Liver (tissue), 3 donors: ENCODE data around the gene CDK2AP2.

ENCODE experiments used
- FOXA1 ChIP-seq: IDR thresholded peaks from 2 replicates; pipeline ENCODE4 v1.6.1; 2016; ENCODE audit warnings: antibody characterized with exemption
- FOXA2 ChIP-seq: IDR thresholded peaks from 2 replicates; pipeline ENCODE4 v1.6.1; 2016; ENCODE audit warnings: antibody characterized with exemption
- GABPA ChIP-seq, 2 donors: IDR thresholded peaks in 1 of 2; conservative IDR thresholded peaks in 1 of 2; 2 replicates each; pipeline ENCODE4 v1.6.1; 2016; ENCODE audit warnings: antibody characterized with exemption in 2 of 2, mild to moderate bottlenecking in 1 of 2, moderate library complexity in 1 of 2
- JUND ChIP-seq, 2 donors: IDR thresholded peaks; 2 replicates each; pipeline ENCODE4 v1.6.1; 2016; ENCODE audit warnings: antibody characterized with exemption in 2 of 2
- RAD21 ChIP-seq, 2 donors: IDR thresholded peaks; 2 replicates each; pipeline ENCODE4 v1.6.1; 2016; ENCODE audit warnings: antibody characterized with exemption in 2 of 2, mild to moderate bottlenecking in 2 of 2
- RXRA ChIP-seq, 2 donors: IDR thresholded peaks; 2 replicates each; pipeline ENCODE4 v1.6.1; 2017 to 2018; ENCODE audit warnings: antibody characterized with exemption in 2 of 2, mild to moderate bottlenecking in 1 of 2
- SP1 ChIP-seq: IDR thresholded peaks from 2 replicates; pipeline ENCODE4 v1.6.1; 2018; ENCODE audit warnings: antibody characterized with exemption, mild to moderate bottlenecking
- TAF1 ChIP-seq: conservative IDR thresholded peaks from 2 replicates; pipeline ENCODE4 v1.6.1; 2016; ENCODE audit warnings: antibody characterized with exemption, mild to moderate bottlenecking
- YY1 ChIP-seq: IDR thresholded peaks from 2 replicates; pipeline ENCODE4 v1.6.1; 2016; ENCODE audit warnings: antibody characterized with exemption, mild to moderate bottlenecking
- TF ChIP-seq, protein P1 (sequence below): fragments of 150-350 bp; IDR thresholded peaks from 2 replicates; pipeline ENCODE4 v1.5.1; 2017; ENCODE audit warnings: improper control_type of control experiment, low read depth, low read length; ENCODE audit not compliant: missing input control
- TF ChIP-seq, protein P2 (sequence below): IDR thresholded peaks from 2 replicates; pipeline ENCODE4 v1.6.1; 2016; ENCODE audit warnings: antibody characterized with exemption
- TF ChIP-seq, protein P3 (sequence below): IDR thresholded peaks from 2 replicates; pipeline ENCODE4 v1.6.1; 2016; ENCODE audit warnings: antibody characterized with exemption, mild to moderate bottlenecking
- TF ChIP-seq, protein P4 (sequence below): IDR thresholded peaks from 2 replicates; pipeline ENCODE4 v1.6.1; 2016; ENCODE audit warnings: antibody characterized with exemption
- TF ChIP-seq, protein P5 (sequence below): IDR thresholded peaks from 2 replicates; pipeline ENCODE4 v1.6.1; 2016; ENCODE audit warnings: antibody characterized with exemption
- donor health status: healthy.
- donor health status: healthy.

DNA sequence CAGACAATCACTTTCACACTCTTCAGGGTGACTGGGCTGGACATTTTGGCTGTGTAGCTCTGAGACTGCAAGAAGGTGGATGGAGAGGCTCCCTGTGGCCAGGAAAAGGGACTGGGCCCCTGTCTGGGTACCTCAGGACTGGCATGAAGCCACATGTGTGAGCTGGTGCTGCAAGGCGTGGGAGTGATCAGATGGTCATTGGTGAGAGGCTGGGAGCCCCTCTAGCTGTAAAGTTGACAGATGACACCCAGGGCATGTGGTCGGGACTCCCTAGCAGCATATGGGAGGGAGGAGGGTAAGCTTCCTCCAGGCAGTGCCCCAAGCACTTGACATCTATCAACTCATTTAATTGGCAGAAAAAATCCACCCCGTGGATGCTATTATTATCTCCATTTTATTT lies 34.2 kb upstream of the CDK2AP2 start:
- TF ChIP-seq, protein P1, sequence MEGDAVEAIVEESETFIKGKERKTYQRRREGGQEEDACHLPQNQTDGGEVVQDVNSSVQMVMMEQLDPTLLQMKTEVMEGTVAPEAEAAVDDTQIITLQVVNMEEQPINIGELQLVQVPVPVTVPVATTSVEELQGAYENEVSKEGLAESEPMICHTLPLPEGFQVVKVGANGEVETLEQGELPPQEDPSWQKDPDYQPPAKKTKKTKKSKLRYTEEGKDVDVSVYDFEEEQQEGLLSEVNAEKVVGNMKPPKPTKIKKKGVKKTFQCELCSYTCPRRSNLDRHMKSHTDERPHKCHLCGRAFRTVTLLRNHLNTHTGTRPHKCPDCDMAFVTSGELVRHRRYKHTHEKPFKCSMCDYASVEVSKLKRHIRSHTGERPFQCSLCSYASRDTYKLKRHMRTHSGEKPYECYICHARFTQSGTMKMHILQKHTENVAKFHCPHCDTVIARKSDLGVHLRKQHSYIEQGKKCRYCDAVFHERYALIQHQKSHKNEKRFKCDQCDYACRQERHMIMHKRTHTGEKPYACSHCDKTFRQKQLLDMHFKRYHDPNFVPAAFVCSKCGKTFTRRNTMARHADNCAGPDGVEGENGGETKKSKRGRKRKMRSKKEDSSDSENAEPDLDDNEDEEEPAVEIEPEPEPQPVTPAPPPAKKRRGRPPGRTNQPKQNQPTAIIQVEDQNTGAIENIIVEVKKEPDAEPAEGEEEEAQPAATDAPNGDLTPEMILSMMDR: no peak
- TF ChIP-seq SP1: no peak
- TF ChIP-seq, protein P2, sequence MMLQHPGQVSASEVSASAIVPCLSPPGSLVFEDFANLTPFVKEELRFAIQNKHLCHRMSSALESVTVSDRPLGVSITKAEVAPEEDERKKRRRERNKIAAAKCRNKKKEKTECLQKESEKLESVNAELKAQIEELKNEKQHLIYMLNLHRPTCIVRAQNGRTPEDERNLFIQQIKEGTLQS: no peak
- no peak for TF ChIP-seq RXRA (IDR thresholded peaks at IDR 0.05)
- TF ChIP-seq FOXA1: no peak
- TF ChIP-seq, protein P3, sequence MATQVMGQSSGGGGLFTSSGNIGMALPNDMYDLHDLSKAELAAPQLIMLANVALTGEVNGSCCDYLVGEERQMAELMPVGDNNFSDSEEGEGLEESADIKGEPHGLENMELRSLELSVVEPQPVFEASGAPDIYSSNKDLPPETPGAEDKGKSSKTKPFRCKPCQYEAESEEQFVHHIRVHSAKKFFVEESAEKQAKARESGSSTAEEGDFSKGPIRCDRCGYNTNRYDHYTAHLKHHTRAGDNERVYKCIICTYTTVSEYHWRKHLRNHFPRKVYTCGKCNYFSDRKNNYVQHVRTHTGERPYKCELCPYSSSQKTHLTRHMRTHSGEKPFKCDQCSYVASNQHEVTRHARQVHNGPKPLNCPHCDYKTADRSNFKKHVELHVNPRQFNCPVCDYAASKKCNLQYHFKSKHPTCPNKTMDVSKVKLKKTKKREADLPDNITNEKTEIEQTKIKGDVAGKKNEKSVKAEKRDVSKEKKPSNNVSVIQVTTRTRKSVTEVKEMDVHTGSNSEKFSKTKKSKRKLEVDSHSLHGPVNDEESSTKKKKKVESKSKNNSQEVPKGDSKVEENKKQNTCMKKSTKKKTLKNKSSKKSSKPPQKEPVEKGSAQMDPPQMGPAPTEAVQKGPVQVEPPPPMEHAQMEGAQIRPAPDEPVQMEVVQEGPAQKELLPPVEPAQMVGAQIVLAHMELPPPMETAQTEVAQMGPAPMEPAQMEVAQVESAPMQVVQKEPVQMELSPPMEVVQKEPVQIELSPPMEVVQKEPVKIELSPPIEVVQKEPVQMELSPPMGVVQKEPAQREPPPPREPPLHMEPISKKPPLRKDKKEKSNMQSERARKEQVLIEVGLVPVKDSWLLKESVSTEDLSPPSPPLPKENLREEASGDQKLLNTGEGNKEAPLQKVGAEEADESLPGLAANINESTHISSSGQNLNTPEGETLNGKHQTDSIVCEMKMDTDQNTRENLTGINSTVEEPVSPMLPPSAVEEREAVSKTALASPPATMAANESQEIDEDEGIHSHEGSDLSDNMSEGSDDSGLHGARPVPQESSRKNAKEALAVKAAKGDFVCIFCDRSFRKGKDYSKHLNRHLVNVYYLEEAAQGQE: no peak
- TF ChIP-seq, protein P4, sequence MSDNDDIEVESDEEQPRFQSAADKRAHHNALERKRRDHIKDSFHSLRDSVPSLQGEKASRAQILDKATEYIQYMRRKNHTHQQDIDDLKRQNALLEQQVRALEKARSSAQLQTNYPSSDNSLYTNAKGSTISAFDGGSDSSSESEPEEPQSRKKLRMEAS: no peak
- TF ChIP-seq, protein P5, sequence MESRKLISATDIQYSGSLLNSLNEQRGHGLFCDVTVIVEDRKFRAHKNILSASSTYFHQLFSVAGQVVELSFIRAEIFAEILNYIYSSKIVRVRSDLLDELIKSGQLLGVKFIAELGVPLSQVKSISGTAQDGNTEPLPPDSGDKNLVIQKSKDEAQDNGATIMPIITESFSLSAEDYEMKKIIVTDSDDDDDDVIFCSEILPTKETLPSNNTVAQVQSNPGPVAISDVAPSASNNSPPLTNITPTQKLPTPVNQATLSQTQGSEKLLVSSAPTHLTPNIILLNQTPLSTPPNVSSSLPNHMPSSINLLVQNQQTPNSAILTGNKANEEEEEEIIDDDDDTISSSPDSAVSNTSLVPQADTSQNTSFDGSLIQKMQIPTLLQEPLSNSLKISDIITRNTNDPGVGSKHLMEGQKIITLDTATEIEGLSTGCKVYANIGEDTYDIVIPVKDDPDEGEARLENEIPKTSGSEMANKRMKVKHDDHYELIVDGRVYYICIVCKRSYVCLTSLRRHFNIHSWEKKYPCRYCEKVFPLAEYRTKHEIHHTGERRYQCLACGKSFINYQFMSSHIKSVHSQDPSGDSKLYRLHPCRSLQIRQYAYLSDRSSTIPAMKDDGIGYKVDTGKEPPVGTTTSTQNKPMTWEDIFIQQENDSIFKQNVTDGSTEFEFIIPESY: no peak
- TF ChIP-seq RAD21 (IDR thresholded peaks at IDR 0.05): no peak
- TF ChIP-seq YY1: no peak
- no peak for TF ChIP-seq TAF1
- TF ChIP-seq GABPA (IDR thresholded peaks at IDR 0.05 in 1 of 2, conservative IDR thresholded peaks at IDR 0.05 in 1 of 2): no peak
- no peak for TF ChIP-seq JUND (IDR thresholded peaks at IDR 0.05)
- TF ChIP-seq FOXA2: no peak
